ENCODE results near the gene TCHP.

TCHP gene

GRCh38 chr12:109939504-109939903, 39.4 kb downstream of the TCHP start:
- no peak for DNase-seq (ENCODE audit: low spot score)
- ChIA-PET POLR2A (ENCODE audit: low non-redundant PET) (no interaction called here), CTCF (interaction anchor here (0.6 to 1.7 kb wide), 2 partner anchors 11 to 30 kb away, joined by 5 to 7 read pairs; no protein-coding TSS in a partner anchor)
- TF ChIP-seq, protein P1, sequence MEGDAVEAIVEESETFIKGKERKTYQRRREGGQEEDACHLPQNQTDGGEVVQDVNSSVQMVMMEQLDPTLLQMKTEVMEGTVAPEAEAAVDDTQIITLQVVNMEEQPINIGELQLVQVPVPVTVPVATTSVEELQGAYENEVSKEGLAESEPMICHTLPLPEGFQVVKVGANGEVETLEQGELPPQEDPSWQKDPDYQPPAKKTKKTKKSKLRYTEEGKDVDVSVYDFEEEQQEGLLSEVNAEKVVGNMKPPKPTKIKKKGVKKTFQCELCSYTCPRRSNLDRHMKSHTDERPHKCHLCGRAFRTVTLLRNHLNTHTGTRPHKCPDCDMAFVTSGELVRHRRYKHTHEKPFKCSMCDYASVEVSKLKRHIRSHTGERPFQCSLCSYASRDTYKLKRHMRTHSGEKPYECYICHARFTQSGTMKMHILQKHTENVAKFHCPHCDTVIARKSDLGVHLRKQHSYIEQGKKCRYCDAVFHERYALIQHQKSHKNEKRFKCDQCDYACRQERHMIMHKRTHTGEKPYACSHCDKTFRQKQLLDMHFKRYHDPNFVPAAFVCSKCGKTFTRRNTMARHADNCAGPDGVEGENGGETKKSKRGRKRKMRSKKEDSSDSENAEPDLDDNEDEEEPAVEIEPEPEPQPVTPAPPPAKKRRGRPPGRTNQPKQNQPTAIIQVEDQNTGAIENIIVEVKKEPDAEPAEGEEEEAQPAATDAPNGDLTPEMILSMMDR (conservative IDR thresholded peaks at IDR 0.05; ENCODE audit: low read depth), result no peak
- H3K27ac ChIP-seq, result no peak overlapping the region

DNA sequence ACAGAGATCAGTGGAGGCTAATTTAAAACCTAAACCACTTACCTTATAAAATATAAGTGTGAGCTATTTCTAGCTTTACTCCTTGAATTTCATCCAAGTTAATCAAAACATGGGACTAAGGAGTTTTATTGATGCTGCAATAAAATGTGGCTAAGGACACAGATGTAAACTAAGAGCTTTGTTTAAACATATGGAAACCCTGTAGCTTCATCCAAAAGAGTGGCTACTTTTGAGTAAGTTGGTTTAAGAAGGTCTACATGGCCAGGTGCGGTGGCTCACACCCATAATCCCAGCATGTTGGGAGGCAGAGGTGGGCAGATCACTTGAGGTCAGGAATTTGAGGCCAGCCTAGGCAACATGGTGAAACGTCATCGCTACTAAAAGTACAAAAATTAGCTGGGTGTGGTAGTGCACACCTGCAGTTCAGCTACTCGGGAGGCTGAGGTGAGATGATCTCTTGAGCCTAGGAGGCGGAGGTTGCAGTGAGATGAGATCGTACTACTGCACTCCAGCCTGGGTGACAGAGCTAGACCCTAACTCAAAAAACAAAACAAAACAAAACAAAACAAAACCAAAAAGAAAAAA, 40.4 kb downstream of the TCHP start:
- CTCF ChIA-PET, result interaction anchor here (0.6 to 1.7 kb wide), 2 partner anchors 12 to 29 kb away, joined by 7 to 8 read pairs; no protein-coding TSS in a partner anchor
- POLR2A ChIA-PET (ENCODE audit: low non-redundant PET), result no interaction called here
- no peak for DNase-seq (ENCODE audit: low spot score)
- TF ChIP-seq, protein P1 (conservative IDR thresholded peaks at IDR 0.05; ENCODE audit: low read depth), result no peak
- H3K27ac ChIP-seq, result no peak overlapping the region

- ChIA-PET CTCF (no interaction called here), POLR2A (ENCODE audit: low non-redundant PET) (no interaction called here)
- TF ChIP-seq, protein P1 (conservative IDR thresholded peaks at IDR 0.05; ENCODE audit: low read depth), result no peak
- H3K27ac ChIP-seq, result no peak overlapping the region
- DNase-seq (ENCODE audit: low spot score), result no peak
Measured at GRCh38 chr12:109943811-109944210, 43.7 kb downstream of the TCHP start.

DNA sequence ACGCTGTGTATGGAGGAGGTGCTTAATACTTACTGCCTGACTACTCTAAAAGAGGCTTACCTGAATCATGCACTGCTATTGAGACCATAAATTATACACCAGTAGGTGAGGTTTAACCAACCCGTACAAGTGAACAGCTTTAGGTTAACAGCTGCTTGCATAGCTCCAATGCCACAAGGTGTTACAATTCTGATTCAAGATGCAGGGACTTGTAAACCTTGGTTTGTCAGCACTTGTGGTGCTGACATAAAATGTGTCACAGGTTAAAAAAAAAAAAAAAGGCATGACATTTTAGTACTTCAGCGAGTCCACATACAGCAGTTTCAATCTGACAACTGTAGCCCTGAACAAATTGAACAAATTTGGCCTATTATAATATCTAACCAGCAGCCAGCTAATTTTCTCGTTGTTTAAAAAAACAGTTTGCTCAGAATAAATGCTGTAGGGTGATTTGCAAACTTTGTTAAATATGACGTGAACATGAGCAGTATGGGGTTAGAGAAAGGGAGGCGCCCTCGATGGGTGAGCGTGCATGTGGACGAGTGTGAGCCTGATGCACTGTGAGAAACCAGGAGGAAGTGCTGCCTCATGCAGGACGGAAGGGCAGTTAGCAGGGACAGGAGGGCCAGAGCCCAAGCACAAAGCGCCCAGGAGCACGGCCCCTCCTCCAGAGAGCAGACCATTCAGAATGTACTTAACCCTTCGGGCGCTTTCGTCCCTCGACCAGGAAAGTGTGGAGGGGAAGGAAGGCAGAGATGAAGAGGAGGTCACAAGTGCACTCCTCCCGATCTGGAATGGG, 44.7 kb downstream of the TCHP start:
- DNase-seq (ENCODE audit: low spot score), result no peak
- TF ChIP-seq, protein P1 (conservative IDR thresholded peaks at IDR 0.05; ENCODE audit: low read depth), result no peak
- POLR2A ChIA-PET (ENCODE audit: low non-redundant PET), result interaction anchor here (0.6 kb wide), 1 partner anchor 14 kb away, joined by 3 read pairs; no protein-coding TSS in a partner anchor
- CTCF ChIA-PET, result no interaction called here
- no peak overlapping the region for H3K27ac ChIP-seq

DNA sequence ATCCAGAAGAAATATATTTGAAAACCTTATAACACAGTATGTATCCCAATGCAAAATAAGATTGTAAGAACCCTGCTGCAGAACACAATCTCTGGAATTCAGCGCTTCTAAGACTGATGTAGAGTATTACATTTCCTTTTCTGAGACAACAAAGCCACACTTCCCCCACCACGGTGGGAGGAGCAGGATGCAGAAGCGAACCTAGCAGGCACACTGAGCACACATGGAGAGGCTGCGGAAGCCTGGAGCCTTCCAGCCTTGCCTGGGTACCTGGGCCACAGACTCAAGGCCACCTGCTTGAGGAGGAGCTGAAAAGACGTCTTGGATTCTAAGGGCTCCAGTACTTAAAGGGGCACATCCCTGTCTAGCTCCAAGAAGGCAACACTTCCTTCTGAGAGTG, 46.4 kb downstream of the TCHP start:
- no peak overlapping the region for H3K27ac ChIP-seq
- no peak for DNase-seq (ENCODE audit: low spot score)
- POLR2A ChIA-PET (ENCODE audit: low non-redundant PET), result no interaction called here
- CTCF ChIA-PET, result interaction anchor here (0.6 kb wide), 1 partner anchor 485 kb away, joined by 3 read pairs; no protein-coding TSS in a partner anchor
- TF ChIP-seq, protein P1 (conservative IDR thresholded peaks at IDR 0.05; ENCODE audit: low read depth), result no peak

DNA sequence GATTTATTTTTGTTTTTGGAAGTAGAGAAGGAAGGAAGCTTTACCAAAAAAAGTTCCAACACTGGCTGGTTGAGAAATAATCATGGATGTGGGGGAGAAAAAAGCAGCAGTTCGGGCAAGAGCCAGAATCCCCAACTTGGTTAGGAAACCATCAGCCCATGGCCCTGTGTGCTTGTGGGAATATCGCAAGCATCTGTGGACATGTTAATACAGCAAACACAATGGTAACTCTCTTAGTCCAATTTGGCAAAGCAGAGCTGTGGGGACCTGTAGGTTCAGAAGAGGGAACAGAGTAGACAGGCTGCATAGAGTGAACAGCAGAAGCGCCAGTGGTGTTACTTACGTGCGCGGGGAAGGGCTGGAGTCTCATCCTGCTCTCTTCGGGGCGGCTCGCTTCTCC, 46.8 kb downstream of the TCHP start:
- TF ChIP-seq, protein P1 (conservative IDR thresholded peaks at IDR 0.05; ENCODE audit: low read depth), result no peak
- POLR2A ChIA-PET (ENCODE audit: low non-redundant PET), result interaction anchor here (0.6 kb wide), 1 partner anchor 232 kb away, joined by 4 read pairs; no protein-coding TSS in a partner anchor
- CTCF ChIA-PET, result interaction anchor here (0.6 kb wide), 2 partner anchors 485 to 947 kb away, joined by 3 to 6 read pairs; no protein-coding TSS in a partner anchor

More for the DNA sequence above, 46.8 kb downstream of the TCHP start:
- no peak for DNase-seq (ENCODE audit: low spot score)
- no peak overlapping the region for H3K27ac ChIP-seq
